Measurements from ENCODE around the gene COL13A1.

DNA sequence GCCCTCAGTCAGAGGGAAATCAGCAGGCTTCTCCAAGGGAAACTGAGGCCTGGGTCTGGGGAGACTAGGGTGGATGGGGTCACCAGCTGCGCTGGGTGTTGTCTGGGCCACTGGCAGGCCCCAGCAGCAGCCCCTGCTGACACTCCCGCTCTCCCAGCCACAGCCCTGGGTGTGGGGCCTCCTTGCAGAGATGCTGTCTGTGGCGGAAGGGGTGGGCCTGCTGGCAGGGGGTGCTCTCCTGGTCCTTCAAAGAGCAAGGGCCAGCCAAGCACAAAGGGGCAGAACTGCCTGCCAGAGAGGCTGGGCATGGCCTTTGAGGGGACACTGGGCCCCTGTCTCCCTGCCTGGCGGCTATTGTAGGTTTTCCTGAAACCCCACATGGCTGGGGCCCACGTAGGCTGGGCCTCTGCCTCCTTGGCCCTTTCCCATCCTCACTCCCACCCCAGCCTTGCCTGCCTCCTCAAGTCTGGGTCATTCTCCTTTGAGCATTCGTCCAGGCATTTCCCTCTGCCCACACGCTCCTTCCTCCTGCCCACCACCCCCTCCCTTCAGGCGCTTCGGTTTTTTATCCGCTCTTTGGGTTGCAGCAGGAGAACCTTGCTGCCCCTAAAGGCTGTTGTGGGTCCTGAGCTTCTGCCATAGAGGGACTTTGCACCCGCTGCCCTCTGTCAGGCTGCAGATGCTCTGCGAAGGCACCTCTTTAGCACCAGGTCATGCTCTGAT lies 9.1 kb downstream of the COL13A1 start:
- no peak for TF ChIP-seq BHLHE40 (IDR thresholded peaks at IDR 0.05; ENCODE audit: borderline replicate concordance)
- TF ChIP-seq FOXK2 (IDR thresholded peaks at IDR 0.05): no peak
- no peak for TF ChIP-seq ELF4 (IDR thresholded peaks at IDR 0.05)
- TF ChIP-seq SP1 (IDR thresholded peaks at IDR 0.05): no peak

Data from HEK293T (cell line).